DMS114 treated with DMSO at 0.1 percent for 48 hours (cell line): ENCODE data around the gene HHATL.
"Not testable (repeated sequence)": the region's sequence is repeated elsewhere in the genome, so short reads cannot be mapped to it uniquely, and the experiment has no call there.

Experiments used
- DNase-seq: peaks from one replicate; lab custom pipeline; 2025; ENCODE audit not compliant: unreplicated experiment; lab: John Stamatoyannopoulos, UW

The HHATL gene

GRCh38 chr3:42734263-42734860 is 31.8 kb upstream of the HHATL start:
- DNase-seq: no peak

GRCh38 chr3:42733501-42734262 is 31.1 kb upstream of the HHATL start:
- no peak for DNase-seq

- no peak for DNase-seq
These were observed 30.3 kb upstream of the HHATL start for GRCh38 chr3:42732829-42733459.

GRCh38 chr3:42732196-42732828 is 29.7 kb upstream of the HHATL start:
- no peak for DNase-seq

GRCh38 chr3:42731476-42732195 is 29.0 kb upstream of the HHATL start:
- DNase-seq: no peak

GRCh38 chr3:42730706-42731420 is 28.3 kb upstream of the HHATL start:
- DNase-seq: no peak

- DNase-seq: no peak
These were observed 27.7 kb upstream of the HHATL start for GRCh38 chr3:42730294-42730693.

- DNase-seq: no peak
These were observed 27.0 kb upstream of the HHATL start for GRCh38 chr3:42729404-42730145.

GRCh38 chr3:42728668-42729364 is 26.2 kb upstream of the HHATL start:
- no peak for DNase-seq

GRCh38 chr3:42728056-42728455 is 25.5 kb upstream of the HHATL start:
- no peak for DNase-seq

- DNase-seq: no peak
These were observed 22.9 kb upstream of the HHATL start for GRCh38 chr3:42725454-42725853.

GRCh38 chr3:42723219-42723618 is 20.6 kb upstream of the HHATL start:
- DNase-seq: no peak

GRCh38 chr3:42722442-42722841 is 19.8 kb upstream of the HHATL start:
- DNase-seq: not testable (repeated sequence)

- no peak for DNase-seq
These were observed 19.1 kb upstream of the HHATL start for GRCh38 chr3:42721690-42722089.

- DNase-seq: no peak
These were observed 17.5 kb upstream of the HHATL start for GRCh38 chr3:42720126-42720525.

GRCh38 chr3:42719002-42719401 is 16.4 kb upstream of the HHATL start:
- no peak for DNase-seq

GRCh38 chr3:42718338-42718737 is 15.7 kb upstream of the HHATL start:
- DNase-seq: no peak

GRCh38 chr3:42717306-42717705 is 14.7 kb upstream of the HHATL start:
- DNase-seq: no peak

GRCh38 chr3:42714171-42714852 is 11.7 kb upstream of the HHATL start:
- DNase-seq: no peak
